Mesenchymal stem cell (in vitro differentiated cells and primary cell): Measurements from ENCODE around the gene TIRAP.
A peak's percentile ranks its signal among the peaks of the same experiment; 100 is the strongest.

Experiments used
- DNase-seq: peaks from one replicate; pipeline ENCODE4 v3.0.0-alpha.2; 2013
- H2AFZ ChIP-seq: one replicate; pipeline ENCODE4 v1.6.1; 2013; ENCODE audit warnings: low read depth, mild to moderate bottlenecking, control low read depth, inconsistent platforms, low read length, moderate library complexity
- H2AK5ac ChIP-seq: 2 replicates; pipeline ENCODE4 v1.6.1; 2013; ENCODE audit warnings: low read length, moderate library complexity, mild to moderate bottlenecking, inconsistent platforms; ENCODE audit not compliant: severe bottlenecking
- H2BK120ac ChIP-seq: one replicate; pipeline ENCODE4 v1.6.1; 2013; ENCODE audit warnings: low read depth, mild to moderate bottlenecking, inconsistent platforms, low read length, moderate library complexity
- H2BK12ac ChIP-seq, 2 experiments: one replicate each; pipeline ENCODE4 v1.6.1; 2013; ENCODE audit warnings: inconsistent platforms in 2 of 2, low read length in 2 of 2, mild to moderate bottlenecking in 2 of 2, moderate library complexity in 2 of 2, control low read depth in 1 of 2
- H2BK15ac ChIP-seq: one replicate; pipeline ENCODE4 v1.6.1; 2013; ENCODE audit warnings: mild to moderate bottlenecking, low read depth, inconsistent platforms; ENCODE audit not compliant: poor library complexity, severe bottlenecking
- H2BK5ac ChIP-seq: 2 replicates; pipeline ENCODE4 v1.6.1; 2013; ENCODE audit warnings: low read depth, mild to moderate bottlenecking, low read length, control low read depth, inconsistent platforms; ENCODE audit not compliant: poor library complexity, severe bottlenecking
- H3K14ac ChIP-seq, 2 experiments: one replicate each; pipeline ENCODE4 v1.6.1; 2013; ENCODE audit warnings: inconsistent platforms in 2 of 2, low read length in 2 of 2, control low read depth in 1 of 2, mild to moderate bottlenecking in 1 of 2, moderate library complexity in 1 of 2
- H3K18ac ChIP-seq, 2 experiments: one replicate each; pipeline ENCODE4 v1.6.1; 2013; ENCODE audit warnings: inconsistent platforms in 2 of 2, low read length in 2 of 2, control low read depth in 1 of 2, low read depth in 1 of 2, mild to moderate bottlenecking in 1 of 2
- H3K23ac ChIP-seq, 2 experiments: one replicate each; pipeline ENCODE4 v1.6.1; 2013; ENCODE audit warnings: inconsistent platforms in 2 of 2, low read length in 2 of 2, mild to moderate bottlenecking in 2 of 2, moderate library complexity in 2 of 2, control low read depth in 1 of 2
- H3K27ac ChIP-seq: 2 replicates; pipeline ENCODE4 v1.5.1; 2013; ENCODE audit warnings: mild to moderate bottlenecking, moderate library complexity, low read length, control low read depth, inconsistent platforms; ENCODE audit not compliant: poor library complexity, severe bottlenecking
- H3K27me3 ChIP-seq, 2 experiments: 2 replicates each; pipeline versions ENCODE4 v1.6.1 to v1.7.0; 2013; ENCODE audit warnings: low read length in 2 of 2, mild to moderate bottlenecking in 2 of 2, moderate library complexity in 2 of 2, control low read depth in 1 of 2, inconsistent platforms in 1 of 2; ENCODE audit not compliant: control insufficient read depth in 1 of 2, insufficient read depth in 1 of 2
- H3K36me3 ChIP-seq, 2 experiments: 2 replicates each; pipeline versions ENCODE4 v1.6.1 to v1.7.0; 2013; ENCODE audit warnings: low read length in 2 of 2, control low read depth in 1 of 2, inconsistent platforms in 1 of 2, low read depth in 1 of 2, mild to moderate bottlenecking in 1 of 2; ENCODE audit not compliant: insufficient read depth in 2 of 2, control insufficient read depth in 1 of 2
- H3K4ac ChIP-seq, 2 experiments: one replicate each; pipeline ENCODE4 v1.6.1; 2013; ENCODE audit warnings: inconsistent platforms in 2 of 2, low read length in 2 of 2, mild to moderate bottlenecking in 2 of 2, moderate library complexity in 2 of 2, control low read depth in 1 of 2, low read depth in 1 of 2
- H3K4me1 ChIP-seq: 2 replicates; pipeline ENCODE4 v1.6.1; 2013; ENCODE audit warnings: low read depth, low read length, control low read depth; ENCODE audit not compliant: control insufficient read depth, insufficient read depth
- H3K4me2 ChIP-seq: 2 replicates; pipeline ENCODE4 v1.6.1; 2013; ENCODE audit warnings: low read length, mild to moderate bottlenecking, inconsistent platforms; ENCODE audit not compliant: poor library complexity, severe bottlenecking
- H3K4me3 ChIP-seq, 2 experiments: 2 replicates each; pipeline versions ENCODE4 v1.5.1 to v1.7.0; 2013; ENCODE audit warnings: low read length in 2 of 2, mild to moderate bottlenecking in 2 of 2, control low read depth in 1 of 2, low read depth in 1 of 2; ENCODE audit not compliant: insufficient read depth in 1 of 2
- H3K79me1 ChIP-seq: replicated peaks from 2 replicates; pipeline ENCODE4 v1.6.1; 2013; ENCODE audit warnings: mild to moderate bottlenecking, control low read depth, low read length, inconsistent platforms; ENCODE audit not compliant: poor library complexity, severe bottlenecking
- H3K9ac ChIP-seq: 2 replicates; pipeline ENCODE4 v1.7.0; 2013; ENCODE audit warnings: mild to moderate bottlenecking, low read length, moderate library complexity
- H3K9me3 ChIP-seq: 2 replicates; pipeline ENCODE4 v1.7.0; 2013; ENCODE audit warnings: mild to moderate bottlenecking, low read length; ENCODE audit not compliant: control insufficient read depth
- H4K8ac ChIP-seq: one replicate; pipeline ENCODE4 v1.6.1; 2013; ENCODE audit warnings: inconsistent platforms, mild to moderate bottlenecking, low read length, moderate library complexity
- H4K91ac ChIP-seq: one replicate; pipeline ENCODE4 v1.6.1; 2013; ENCODE audit warnings: mild to moderate bottlenecking, low read length, inconsistent platforms
- WGBS: methylation state at CpG from one replicate; pipeline ENCODE4 v1.1.7; 2013; ENCODE audit warnings: mixed read lengths; 5-methylcytosine and 5-hydroxymethylcytosine counted together

Gene TIRAP

GRCh38 chr11:126257764-126258163, 25.1 kb upstream of the TIRAP start:
- H3K4ac ChIP-seq = no peak overlapping the region
- no peak overlapping the region for H2BK15ac ChIP-seq
- peaks cover 25 to 71% of the 10 kb centered on the region in 2 experiments for H3K36me3 ChIP-seq
- no peak overlapping the region for H2BK5ac ChIP-seq
- no peak overlapping the region for H3K14ac ChIP-seq
- H3K27me3 ChIP-seq = no peaks in the 10 kb centered on the region
- H3K9ac ChIP-seq = no peak overlapping the region
- no peak overlapping the region for H3K27ac ChIP-seq
- H3K79me1 ChIP-seq = peaks cover 3% of the 10 kb centered on the region
- no peak overlapping the region for H2BK120ac ChIP-seq
- no peak overlapping the region for H2BK12ac ChIP-seq
- H2AK5ac ChIP-seq = no peak overlapping the region
- H3K9me3 ChIP-seq = no peaks in the 10 kb centered on the region
- no peak overlapping the region for H2AFZ ChIP-seq
- H3K4me3 ChIP-seq = no peak overlapping the region
- H3K18ac ChIP-seq = no peak overlapping the region
- WGBS = 81% methylated on average over 1 of the region's 2 CpGs
- no peak overlapping the region for H3K23ac ChIP-seq
- H4K8ac ChIP-seq = no peak overlapping the region
- H3K4me2 ChIP-seq = no peak overlapping the region
- peaks cover 2% of the 10 kb centered on the region for H3K4me1 ChIP-seq
- no peak overlapping the region for H4K91ac ChIP-seq
- DNase-seq = peak; percentile 42

GRCh38 chr11:126262216-126262615, 20.7 kb upstream of the TIRAP start:
- Histone ChIP-seq H3K27ac (no peak overlapping the region), H2BK5ac (no peak overlapping the region), H3K14ac (no peak overlapping the region), H3K4me2 (no peak overlapping the region), H3K4me1 (peaks cover 2% of the 10 kb centered on the region), H3K36me3 (peaks cover 49 to 74% of the 10 kb centered on the region in 2 experiments), H2BK12ac (no peak overlapping the region), H3K27me3 (no peaks in the 10 kb centered on the region), H3K23ac (no peak overlapping the region), H2AFZ (no peak overlapping the region), H4K8ac (no peak overlapping the region), H2BK15ac (no peak overlapping the region), H2BK120ac (no peak overlapping the region), H3K9ac (no peak overlapping the region), H3K4me3 (no peak overlapping the region), H3K9me3 (no peaks in the 10 kb centered on the region), H3K4ac (no peak overlapping the region), H4K91ac (no peak overlapping the region), H3K79me1 (peaks cover 22% of the 10 kb centered on the region), H3K18ac (no peak overlapping the region), H2AK5ac (no peak overlapping the region)
- no peak for DNase-seq
- 96% methylated on average over 6 of the region's 6 CpGs for WGBS

- H3K4me2 ChIP-seq = no peak overlapping the region
- no peak overlapping the region for H2AK5ac ChIP-seq
- WGBS = over 99% methylated on average over 4 of the region's 6 CpGs
- H3K18ac ChIP-seq = no peak overlapping the region
- peaks cover 2% of the 10 kb centered on the region for H3K4me1 ChIP-seq
- no peak overlapping the region for H4K91ac ChIP-seq
- no peak overlapping the region for H2BK5ac ChIP-seq
- H3K27ac ChIP-seq = no peak overlapping the region
- peaks cover 22% of the 10 kb centered on the region for H3K79me1 ChIP-seq
- no peak overlapping the region for H2BK12ac ChIP-seq
- no peak overlapping the region for H3K9ac ChIP-seq
- H3K27me3 ChIP-seq = no peaks in the 10 kb centered on the region
- DNase-seq = no peak
- no peak overlapping the region for H4K8ac ChIP-seq
- H2BK15ac ChIP-seq = no peak overlapping the region
- H3K36me3 ChIP-seq = peaks cover 46 to 71% of the 10 kb centered on the region in 2 experiments
- no peak overlapping the region for H3K23ac ChIP-seq
- H3K14ac ChIP-seq = no peak overlapping the region
- H3K4me3 ChIP-seq = no peak overlapping the region
- H2BK120ac ChIP-seq = no peak overlapping the region
- no peak overlapping the region for H3K4ac ChIP-seq
- H2AFZ ChIP-seq = no peak overlapping the region
- H3K9me3 ChIP-seq = no peaks in the 10 kb centered on the region
Observed at GRCh38 chr11:126263489-126263888, 19.4 kb upstream of the TIRAP start.

GRCh38 chr11:126265811-126266210, 17.1 kb upstream of the TIRAP start:
- Histone ChIP-seq H3K9me3 (no peaks in the 10 kb centered on the region), H3K4ac (no peak overlapping the region), H3K36me3 (peaks cover 42 to 68% of the 10 kb centered on the region in 2 experiments), H2BK12ac (no peak overlapping the region), H3K4me2 (no peak overlapping the region), H4K8ac (peak overlapping the region; percentile 36), H3K79me1 (peaks cover 40% of the 10 kb centered on the region), H3K27me3 (no peaks in the 10 kb centered on the region), H3K27ac (no peak overlapping the region), H2AFZ (no peak overlapping the region), H2AK5ac (no peak overlapping the region), H3K4me1 (peaks cover 9% of the 10 kb centered on the region), H3K4me3 (no peak overlapping the region), H3K23ac (no peak overlapping the region), H3K9ac (no peak overlapping the region), H2BK120ac (no peak overlapping the region), H3K14ac (no peak overlapping the region), H2BK5ac (no peak overlapping the region), H3K18ac (no peak overlapping the region), H4K91ac (no peak overlapping the region), H2BK15ac (no peak overlapping the region)
- WGBS = 94% methylated on average over 8 of the region's 8 CpGs
- no peak for DNase-seq
